Osteoblast (primary cell): Measurements from ENCODE around the gene RNF212. TPM values are rescaled to one million over a fixed set of nuclear protein-coding genes. Genes with fewer than 3 reads are reported as not detected.
"Not testable (repeated sequence)": the region's sequence is repeated elsewhere in the genome, so short reads cannot be mapped to it uniquely, and the experiment has no call there.

Experiments
- DNase-seq: peaks from one replicate; pipeline ENCODE4 v3.0.0; 2011; ENCODE audit warnings: low spot score, mixed read lengths; ENCODE audit not compliant: insufficient read length; ENCODE audit errors: missing footprints
- H2AFZ ChIP-seq: 2 replicates; pipeline ENCODE4 v1.6.0; 2011; ENCODE audit warnings: mild to moderate bottlenecking, low read length
- H3K27ac ChIP-seq: 2 replicates; pipeline ENCODE4 v1.5.1; 2011; ENCODE audit warnings: mild to moderate bottlenecking, low read depth, low read length, moderate library complexity
- H3K27me3 ChIP-seq: 2 replicates; pipeline ENCODE4 v1.6.0; 2012; ENCODE audit warnings: mild to moderate bottlenecking, control low read depth, inconsistent platforms, low read length, moderate library complexity; ENCODE audit not compliant: insufficient read depth
- H3K36me3 ChIP-seq: 2 replicates; pipeline ENCODE4 v1.5.1; 2011; ENCODE audit warnings: mild to moderate bottlenecking, low read length, control low read depth, moderate library complexity; ENCODE audit not compliant: insufficient read depth
- H3K4me1 ChIP-seq: 2 replicates; pipeline ENCODE4 v1.5.1; 2011; ENCODE audit warnings: mild to moderate bottlenecking, low read length, control low read depth, moderate library complexity; ENCODE audit not compliant: insufficient read depth
- H3K4me2 ChIP-seq: 2 replicates; pipeline ENCODE4 v1.6.0; 2011; ENCODE audit warnings: mild to moderate bottlenecking, low read length; ENCODE audit not compliant: insufficient read depth
- H3K4me3 ChIP-seq: fragments of 200-600 bp; sonication (generic); 3 replicates; pipeline ENCODE4 v1.5.1; 2012; ENCODE audit warnings: mild to moderate bottlenecking, low read length, inconsistent platforms; ENCODE audit not compliant: insufficient read depth
- H3K79me2 ChIP-seq: 2 replicates; pipeline ENCODE4 v1.6.0; 2012; ENCODE audit warnings: mild to moderate bottlenecking, low read length, control low read depth, inconsistent platforms; ENCODE audit not compliant: insufficient read depth
- H3K9me3 ChIP-seq: 2 replicates; pipeline ENCODE4 v1.5.1; 2011; ENCODE audit warnings: low read depth, low read length, control low read depth
- H4K20me1 ChIP-seq: 2 replicates; pipeline ENCODE4 v1.6.0; 2012; ENCODE audit warnings: mild to moderate bottlenecking, low read length, control low read depth; ENCODE audit not compliant: insufficient read depth
- total RNA-seq: library from RNA; depleted of rRNA; stranded (reverse); fragments of >200 nt; gene quantifications from 2 replicates; pipeline ENCODE4 v1.2.3, GENCODE V29; 2012
- TF ChIP-seq, protein P1 (sequence below): IDR thresholded peaks from 2 replicates; pipeline ENCODE4 v1.5.1; 2011; ENCODE audit warnings: mild to moderate bottlenecking, low read depth, low read length, moderate library complexity; ENCODE audit errors: extremely low read depth

The RNF212 gene
- total RNA-seq, 1 donor: 7.6 TPM

DNA sequence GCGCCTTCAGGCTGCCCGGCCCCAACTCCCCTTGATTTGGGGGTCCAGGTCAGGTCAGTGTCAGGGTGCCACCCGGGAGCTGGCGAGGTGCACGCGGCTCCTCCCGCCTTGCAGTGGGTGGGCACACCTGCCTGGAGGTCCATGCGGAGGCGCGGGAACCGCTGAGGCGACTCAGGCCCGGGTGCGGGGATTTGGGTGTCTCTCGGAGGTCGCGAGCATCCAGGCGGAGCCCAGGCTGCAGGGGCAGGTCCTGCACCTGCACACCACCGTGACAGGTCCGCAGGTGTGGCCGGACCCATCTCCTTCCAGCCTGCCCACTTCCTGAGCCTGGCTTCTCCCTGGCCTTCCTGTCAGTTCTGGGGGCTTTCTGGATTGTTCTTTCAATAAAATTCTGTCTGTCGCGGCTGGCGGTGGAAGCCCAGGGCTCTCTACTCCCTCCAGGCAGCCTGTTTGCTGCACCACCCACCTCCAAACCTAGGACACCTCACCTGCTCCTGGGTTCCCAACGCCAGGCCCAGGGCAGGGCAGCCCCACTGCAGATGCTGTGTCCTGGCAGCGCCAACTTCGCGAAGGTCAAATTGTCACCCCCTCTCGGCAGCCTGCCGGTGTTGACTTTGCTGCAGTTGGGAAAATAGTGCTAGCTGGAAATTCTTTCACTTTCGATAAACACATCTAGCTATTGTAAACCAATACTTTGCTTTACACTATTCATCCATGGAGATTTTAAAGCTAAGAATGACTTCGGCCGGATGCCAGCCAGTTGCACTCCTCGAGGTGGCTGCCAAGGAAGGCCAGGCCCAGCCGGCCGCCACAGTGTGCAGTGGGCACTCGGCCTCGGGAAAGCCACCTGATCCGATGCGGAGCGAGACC, 66.0 kb downstream of the RNF212 start:
- H3K27me3 ChIP-seq: peaks cover 10% of the 10 kb centered on the region
- peak overlapping the region; percentile 76 for H3K4me2 ChIP-seq
- TF ChIP-seq, protein P1, sequence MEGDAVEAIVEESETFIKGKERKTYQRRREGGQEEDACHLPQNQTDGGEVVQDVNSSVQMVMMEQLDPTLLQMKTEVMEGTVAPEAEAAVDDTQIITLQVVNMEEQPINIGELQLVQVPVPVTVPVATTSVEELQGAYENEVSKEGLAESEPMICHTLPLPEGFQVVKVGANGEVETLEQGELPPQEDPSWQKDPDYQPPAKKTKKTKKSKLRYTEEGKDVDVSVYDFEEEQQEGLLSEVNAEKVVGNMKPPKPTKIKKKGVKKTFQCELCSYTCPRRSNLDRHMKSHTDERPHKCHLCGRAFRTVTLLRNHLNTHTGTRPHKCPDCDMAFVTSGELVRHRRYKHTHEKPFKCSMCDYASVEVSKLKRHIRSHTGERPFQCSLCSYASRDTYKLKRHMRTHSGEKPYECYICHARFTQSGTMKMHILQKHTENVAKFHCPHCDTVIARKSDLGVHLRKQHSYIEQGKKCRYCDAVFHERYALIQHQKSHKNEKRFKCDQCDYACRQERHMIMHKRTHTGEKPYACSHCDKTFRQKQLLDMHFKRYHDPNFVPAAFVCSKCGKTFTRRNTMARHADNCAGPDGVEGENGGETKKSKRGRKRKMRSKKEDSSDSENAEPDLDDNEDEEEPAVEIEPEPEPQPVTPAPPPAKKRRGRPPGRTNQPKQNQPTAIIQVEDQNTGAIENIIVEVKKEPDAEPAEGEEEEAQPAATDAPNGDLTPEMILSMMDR: no peak
- H2AFZ ChIP-seq: peak overlapping the region; percentile 74
- H3K36me3 ChIP-seq: no peaks in the 10 kb centered on the region
- peaks cover 46% of the 10 kb centered on the region for H3K4me1 ChIP-seq
- no peaks in the 10 kb centered on the region for H3K79me2 ChIP-seq
- H3K27ac ChIP-seq: peak overlapping the region; percentile 24
- H3K4me3 ChIP-seq: peak overlapping the region; percentile 55
- peak; percentile 95 for DNase-seq
- no peaks in the 10 kb centered on the region for H4K20me1 ChIP-seq
- no peaks in the 10 kb centered on the region for H3K9me3 ChIP-seq

DNA sequence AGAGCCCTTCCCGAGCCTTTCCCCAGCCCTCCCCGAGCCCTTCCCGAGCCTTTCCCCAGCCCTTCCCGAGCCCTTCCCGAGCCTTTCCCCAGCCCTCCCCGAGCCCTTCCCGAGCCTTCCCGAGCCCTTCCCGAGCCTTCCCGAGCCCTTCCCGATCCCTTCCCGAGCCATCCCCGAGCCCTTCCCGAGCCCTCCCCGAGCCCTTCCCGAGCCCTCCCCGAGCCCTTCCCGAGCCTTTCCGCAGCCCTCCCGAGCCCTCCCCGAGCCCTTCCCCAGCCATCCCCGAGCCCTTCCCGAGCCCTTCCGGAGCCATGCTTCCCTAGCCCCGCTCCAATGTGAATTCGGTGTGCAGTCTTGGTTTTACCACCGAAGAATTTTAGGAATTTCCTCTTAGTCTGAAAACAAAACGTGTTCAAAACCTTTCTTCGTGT, 66.8 kb downstream of the RNF212 start:
- H3K27ac ChIP-seq: peak overlapping the region; percentile 24
- H3K36me3 ChIP-seq, H3K27me3 ChIP-seq, H4K20me1 ChIP-seq, H3K79me2 ChIP-seq, H3K9me3 ChIP-seq: not testable (repeated sequence)
- H3K4me2 ChIP-seq: peak overlapping the region; percentile 76
- H2AFZ ChIP-seq: peak overlapping the region; percentile 42
- H3K4me1 ChIP-seq: peaks cover 49% of the 10 kb centered on the region
- peak; percentile 95 for DNase-seq
- peak overlapping the region; percentile 55 for H3K4me3 ChIP-seq

DNA sequence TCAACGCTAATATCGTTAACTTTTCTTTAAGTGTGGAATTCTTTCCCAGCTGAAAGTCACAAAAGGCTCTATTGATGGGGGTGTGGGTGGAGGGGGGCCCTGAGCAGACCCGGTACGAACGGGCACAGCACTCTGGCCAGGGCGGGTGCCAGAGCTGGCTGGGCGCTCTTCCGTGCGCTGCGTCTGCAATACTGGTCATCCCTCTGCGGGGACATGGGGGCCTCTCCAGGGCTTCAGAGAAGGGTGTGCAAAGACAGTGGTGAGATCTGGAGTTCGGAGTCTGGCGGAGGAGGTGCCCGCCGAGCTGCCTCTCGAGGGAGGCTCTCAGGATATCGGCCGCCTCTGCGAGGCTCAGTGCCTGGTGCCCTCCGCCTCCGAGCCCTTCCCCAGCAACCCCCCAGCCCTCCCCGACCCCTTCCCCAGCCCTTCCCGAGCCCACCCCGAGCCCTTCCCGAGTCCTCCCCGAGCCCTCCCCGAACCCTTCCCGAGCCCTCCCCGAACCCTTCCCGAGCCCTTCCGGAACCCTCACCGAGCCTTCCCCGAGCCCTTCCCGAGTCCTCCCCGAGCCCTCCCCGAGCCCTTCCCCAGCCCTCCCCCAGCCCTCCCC, 67.7 kb downstream of the RNF212 start:
- Histone ChIP-seq H3K27ac (no peak overlapping the region), H3K9me3 (no peaks in the 10 kb centered on the region), H4K20me1 (no peaks in the 10 kb centered on the region), H3K79me2 (no peaks in the 10 kb centered on the region), H2AFZ (no peak overlapping the region), H3K4me3 (peak overlapping the region; percentile 39), H3K4me2 (peak overlapping the region; percentile 68), H3K4me1 (peaks cover 55% of the 10 kb centered on the region), H3K36me3 (no peaks in the 10 kb centered on the region), H3K27me3 (peaks cover 2% of the 10 kb centered on the region)
- peak; percentile 34 for DNase-seq
- TF ChIP-seq, protein P1: no peak

DNA sequence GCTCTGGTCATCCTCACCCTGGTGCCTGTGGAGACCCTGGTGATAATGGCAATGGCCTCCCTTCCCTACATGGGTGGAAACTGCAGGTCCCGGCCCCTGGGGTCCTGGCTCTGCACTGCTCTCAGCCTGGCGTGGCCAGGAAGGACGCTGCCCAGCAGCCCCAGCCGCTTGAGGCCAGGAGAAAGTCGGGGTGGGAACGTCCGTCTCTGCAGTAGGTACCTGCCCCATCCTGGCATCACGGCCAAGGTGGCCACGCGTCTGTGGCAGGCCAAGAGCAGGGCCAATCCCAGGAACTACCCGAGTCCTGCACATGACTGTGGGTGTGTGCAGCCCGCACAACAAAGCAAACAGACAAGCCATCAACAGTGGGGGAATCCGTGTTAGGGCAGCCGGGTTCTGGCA, 68.2 kb downstream of the RNF212 start:
- Histone ChIP-seq H3K27me3 (no peaks in the 10 kb centered on the region), H3K4me2 (peak overlapping the region; percentile 68), H3K79me2 (no peaks in the 10 kb centered on the region), H3K27ac (peak overlapping the region; percentile 98), H3K4me1 (peaks cover 55% of the 10 kb centered on the region), H3K9me3 (no peaks in the 10 kb centered on the region), H4K20me1 (no peaks in the 10 kb centered on the region), H3K4me3 (no peak overlapping the region), H2AFZ (no peak overlapping the region), H3K36me3 (no peaks in the 10 kb centered on the region)
- TF ChIP-seq, protein P1: no peak
- peak; percentile 76 for DNase-seq
